T-helper 1 cell treated with Interleukin-12 subunit alpha and Interleukin-12 subunit beta and Interleukin-4 antibody, amounts not matched to agents 30 ng/mL and 1 ng/mL, for 36 hours (primary cell): ENCODE data around the gene HLA-F. TPM values are rescaled to one million over a fixed set of nuclear protein-coding genes. Genes with fewer than 3 reads are reported as not detected.

Experiments used
- intact Hi-C: fragments of 100-400 bp; cut with micrococcal nuclease; formaldehyde crosslinking; loops from one replicate; pipeline ENCODE4 v1.15.1; 2024
- total RNA-seq: library from RNA; stranded (reverse); gene quantifications from 2 replicates; pipeline ENCODE4 v1.2.3, GENCODE V29; 2022

HLA-F gene
- total RNA-seq: 550 and 558 TPM in 2 replicates

- intact Hi-C loops: loop anchor here (5.0 kb wide), 5 partner anchors 69 to 339 kb away; partner anchors contain the start of genes HLA-A and POLR1H
Observed at GRCh38 chr6:29723262-29723665, at the start of gene HLA-F. HLA-F (plus strand) TSS chr6:29723434; CDS start chr6:29723464, 30 bp downstream.

DNA sequence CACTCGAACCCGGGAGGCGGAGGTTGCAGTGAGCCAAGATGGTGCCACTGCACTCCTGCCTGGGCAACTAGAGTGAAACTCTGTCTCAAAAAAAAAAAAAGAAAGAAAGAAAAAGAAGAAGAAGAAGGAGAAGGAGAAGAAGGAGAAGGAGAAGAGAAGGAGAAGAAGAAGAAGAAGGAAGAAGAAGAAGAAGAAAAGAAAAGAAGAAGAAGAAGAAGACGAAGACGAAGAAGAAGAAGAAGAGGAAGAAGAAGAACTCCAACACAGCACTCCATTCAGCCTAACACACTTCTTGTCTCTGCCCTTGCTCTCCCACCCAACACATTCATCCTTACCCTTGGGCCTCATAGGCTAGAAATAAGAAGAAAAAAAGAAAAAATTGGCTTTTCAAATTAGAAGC lies 49.2 kb upstream of the HLA-F start:
- intact Hi-C loops: no loop called here

GRCh38 chr6:29675561-29675960 lies 47.7 kb upstream of the HLA-F start:
- intact Hi-C loops: no loop called here

DNA sequence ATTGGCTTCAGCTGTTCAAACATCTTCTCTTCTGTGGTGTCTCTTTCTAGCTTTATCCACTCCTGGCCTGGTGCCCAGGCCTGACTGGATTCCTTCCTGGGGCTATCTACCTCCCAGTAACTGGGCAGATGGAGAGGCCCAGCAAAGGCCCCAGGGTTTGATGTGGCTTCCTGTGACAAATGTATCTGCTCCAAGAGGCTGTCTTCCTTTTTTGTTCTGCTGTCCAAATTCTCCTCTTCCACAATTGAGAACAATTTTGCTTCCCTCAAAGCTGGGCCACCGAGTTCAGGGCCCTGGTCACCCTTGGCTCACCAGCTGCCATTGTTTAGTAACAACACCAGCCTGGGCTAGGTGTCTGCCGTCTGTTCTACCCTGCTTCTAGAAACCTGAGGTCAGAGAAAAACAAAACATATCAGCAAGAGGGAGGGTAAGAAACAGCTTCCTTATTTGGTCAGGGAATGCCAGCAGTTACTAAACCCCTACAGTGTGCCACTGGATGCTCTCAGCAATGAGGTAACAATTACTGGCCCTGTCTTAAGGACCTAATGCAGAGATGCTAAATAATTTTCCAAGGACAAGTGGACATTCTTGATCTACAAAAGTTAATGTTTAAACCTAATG lies 46.1 kb upstream of the HLA-F start:
- intact Hi-C loops: no loop called here

DNA sequence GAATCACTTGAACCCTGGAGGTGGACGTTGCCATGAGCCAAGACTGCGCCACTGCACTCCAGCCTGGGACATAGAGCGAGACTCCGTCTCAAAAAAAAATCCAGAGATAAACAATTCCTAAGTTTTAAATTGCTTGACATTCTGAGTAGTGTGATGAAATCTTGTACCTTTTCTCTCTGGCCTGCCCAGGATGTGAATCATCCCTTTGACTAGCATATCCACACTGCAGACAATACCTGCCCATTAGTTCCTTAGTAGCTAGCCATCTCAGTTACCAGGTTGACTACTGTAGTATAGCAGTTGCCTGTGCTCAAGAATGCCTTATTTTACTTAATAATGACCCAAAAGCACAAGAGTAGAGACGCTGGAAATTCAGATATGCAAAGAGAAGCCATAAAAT lies 45.1 kb upstream of the HLA-F start:
- intact Hi-C loops: no loop called here

- intact Hi-C loops: no loop called here
Observed at GRCh38 chr6:29679962-29680361, 43.3 kb upstream of the HLA-F start.

DNA sequence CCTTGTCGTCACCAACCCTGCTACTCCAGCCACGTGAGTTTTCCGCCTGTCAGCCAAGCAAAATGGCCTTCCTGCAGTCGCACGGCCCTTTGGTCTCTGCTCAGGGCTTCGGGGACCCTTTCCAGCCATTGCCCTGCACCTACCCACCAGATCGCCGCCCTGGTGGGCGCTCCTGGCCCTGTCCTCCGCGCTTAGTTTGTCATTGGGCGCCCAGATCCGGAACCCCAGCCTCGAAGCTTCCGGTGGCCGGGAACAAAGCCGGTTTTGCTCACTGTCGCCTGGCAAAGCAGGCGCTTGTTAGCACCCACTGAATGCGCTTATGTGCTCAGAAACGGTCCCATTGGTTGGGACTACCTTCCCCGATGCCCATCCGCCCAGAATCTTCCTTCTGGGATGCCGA lies 42.8 kb upstream of the HLA-F start:
- intact Hi-C loops: no loop called here

DNA sequence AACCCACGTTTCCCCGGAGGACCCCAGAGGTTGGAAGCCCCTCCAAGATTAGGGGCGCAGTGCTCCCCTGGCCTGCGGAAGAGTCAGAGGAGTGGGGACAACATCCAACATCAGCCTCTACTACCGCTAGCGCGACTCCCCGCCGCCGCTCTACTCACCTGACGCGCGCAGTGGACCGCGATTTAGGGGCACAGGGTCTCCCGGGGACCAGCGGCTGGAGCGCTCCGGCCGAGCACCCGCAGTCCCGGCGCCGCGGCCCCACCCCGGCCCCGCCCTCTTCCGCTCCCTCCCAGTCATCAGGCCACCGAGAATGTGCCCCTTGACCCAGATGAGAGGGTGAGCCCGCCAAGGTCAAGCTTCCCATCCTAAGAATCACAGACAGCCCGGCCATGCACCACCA lies 42.3 kb upstream of the HLA-F start, which contains the start of gene ZFP57:
Gene ZFP57, minus strand, starts transcription at position 249 of the 400 bp plus-strand sequence. CDS start 4,149 bp downstream, outside the sequence.
- intact Hi-C loops: no loop called here

DNA sequence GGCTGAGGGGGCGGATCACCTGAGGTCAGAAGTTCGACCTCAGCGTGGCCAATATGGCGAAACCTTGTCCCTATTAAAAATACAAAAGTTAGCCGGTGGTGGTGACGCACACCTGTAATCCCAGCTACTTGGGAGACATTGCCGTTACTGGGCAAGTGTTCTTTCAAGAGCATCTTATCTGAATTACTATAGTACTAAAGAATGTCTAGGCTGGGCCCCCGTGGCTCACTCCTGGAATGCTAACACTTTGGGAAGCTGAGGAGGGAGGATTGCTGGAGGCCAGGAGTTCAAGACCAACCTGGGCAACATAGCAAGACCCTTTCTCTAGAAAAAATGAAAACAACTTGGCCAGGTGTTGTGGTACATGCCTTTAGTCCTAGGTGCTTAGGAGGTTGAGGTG lies 41.4 kb upstream of the HLA-F start:
- intact Hi-C loops: no loop called here

GRCh38 chr6:29685718-29686326 lies 37.4 kb upstream of the HLA-F start:
- intact Hi-C loops: no loop called here

DNA sequence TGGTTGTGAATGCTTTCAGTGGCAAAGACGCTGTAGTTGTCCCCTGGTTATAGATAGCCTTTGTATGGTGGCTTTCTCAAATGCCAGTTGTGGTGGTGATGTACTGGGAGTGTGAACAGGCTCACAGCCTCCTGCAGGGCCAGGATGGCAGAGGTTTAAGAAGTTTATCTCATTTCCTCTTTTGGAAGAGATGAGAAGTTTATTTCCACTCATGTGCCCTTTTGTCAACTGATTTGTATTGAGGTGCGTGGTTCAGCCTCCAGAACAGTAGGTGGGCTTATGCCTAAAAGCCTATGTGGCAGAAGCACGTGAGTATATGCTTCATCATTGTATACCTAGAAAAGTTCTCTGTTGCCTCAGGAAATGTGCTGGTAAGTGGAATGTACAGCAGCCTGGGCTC lies 28.6 kb upstream of the HLA-F start:
- intact Hi-C loops: no loop called here

- intact Hi-C loops: no loop called here
Observed at GRCh38 chr6:29696147-29697125, 26.8 kb upstream of the HLA-F start.

- intact Hi-C loops: loop anchor here (1.0 kb wide), 3 partner anchors 36 to 133 kb away; no protein-coding TSS in a partner anchor
Observed at GRCh38 chr6:29702519-29703103, 20.6 kb upstream of the HLA-F start.

- intact Hi-C loops: loop anchor here (5.0 kb wide), 3 partner anchors 222 to 362 kb away; partner anchors contain the start of gene PPP1R11
Observed at GRCh38 chr6:29705389-29706231, 17.6 kb upstream of the HLA-F start.

- intact Hi-C loops: loop anchor here (1.0 to 5.0 kb wide), 7 partner anchors 41 to 359 kb away; partner anchors contain the start of gene PPP1R11
Observed at GRCh38 chr6:29708432-29709179, 14.6 kb upstream of the HLA-F start.

DNA sequence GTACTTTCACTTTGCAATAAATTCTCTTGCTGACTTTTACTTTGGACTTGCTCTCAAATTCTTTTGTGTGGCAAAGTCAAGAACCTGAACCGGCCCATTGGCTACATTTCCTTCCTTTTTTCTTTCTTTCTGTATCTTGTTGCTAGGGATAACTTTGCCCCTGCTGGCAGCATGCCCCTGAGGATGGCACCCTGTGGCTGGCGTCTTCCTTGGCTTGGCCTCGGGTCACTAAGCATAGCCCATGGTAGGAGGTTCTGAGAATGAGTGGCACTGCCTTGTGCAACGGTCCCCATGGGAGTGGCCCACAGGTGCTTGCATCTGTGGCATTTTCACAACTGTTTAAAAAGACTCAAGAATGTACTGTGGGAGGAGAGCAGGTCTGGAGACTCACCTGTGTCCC lies 14.0 kb upstream of the HLA-F start:
- intact Hi-C loops: loop anchor here (5.0 kb wide), 3 partner anchors 218 to 358 kb away; partner anchors contain the start of gene PPP1R11

- intact Hi-C loops: no loop called here
Observed at GRCh38 chr6:29710281-29710941, 12.8 kb upstream of the HLA-F start.

GRCh38 chr6:29720863-29721262 lies 2.4 kb upstream of the HLA-F start:
- intact Hi-C loops: loop anchor here (5.0 kb wide), 5 partner anchors 69 to 341 kb away; partner anchors contain the start of genes HLA-A and POLR1H
